Activated CD4-positive, alpha-beta T cell treated with anti-CD3 and anti-CD28 coated beads, Interleukin-2, amount 10 ng/mL, durations not matched to agents 7 days and 5 days (primary cell): Measurements from ENCODE around the gene CEACAM16. TPM values are rescaled to one million over a fixed set of nuclear protein-coding genes. Genes with fewer than 3 reads are reported as not detected.
"Not testable (repeated sequence)": the region's sequence is repeated elsewhere in the genome, so short reads cannot be mapped to it uniquely, and the experiment has no call there.

Experiments
- CTCF ChIA-PET: fragments of 350-600 bp; sonication (Branson Sonifier 250); formaldehyde crosslinking; loops from one replicate; lab custom pipeline; 2021; ENCODE audit warnings: antibody characterized with exemption; lab: Charles Lee
- POLR2A ChIA-PET: fragments of 350-600 bp; sonication (Branson Sonifier 250); formaldehyde crosslinking; loops from one replicate; lab custom pipeline; 2021; ENCODE audit warnings: antibody characterized with exemption; lab: Charles Lee
- DNase-seq: peaks from one replicate; pipeline ENCODE4 v3.0.0-alpha.2; 2020
- H3K27ac Mint-ChIP-seq: one replicate; pipeline ENCODE4 v1.8.0; 2021; ENCODE audit warnings: mild to moderate bottlenecking, moderate library complexity, mixed read lengths
- H3K27me3 Mint-ChIP-seq: one replicate; pipeline ENCODE4 v1.8.0; 2021; ENCODE audit warnings: mixed read lengths
- H3K36me3 Mint-ChIP-seq: one replicate; pipeline ENCODE4 v1.8.0; 2021; ENCODE audit warnings: low read depth, mixed read lengths
- H3K4me1 Mint-ChIP-seq: one replicate; pipeline ENCODE4 v1.8.0; 2021; ENCODE audit warnings: mixed read lengths
- H3K4me3 Mint-ChIP-seq: one replicate; pipeline ENCODE4 v1.8.0; 2021; ENCODE audit warnings: mild to moderate bottlenecking, moderate library complexity, mixed read lengths
- H3K9me3 Mint-ChIP-seq: one replicate; pipeline ENCODE4 v1.8.0; 2021; ENCODE audit warnings: mixed read lengths
- total RNA-seq, 2 experiments: library from RNA; stranded (reverse); gene quantifications; one replicate each; pipeline ENCODE4 v1.2.3, GENCODE V29; 2021

CEACAM16 gene
- total RNA-seq, 2 experiments from 2014 or later: not detected

DNA sequence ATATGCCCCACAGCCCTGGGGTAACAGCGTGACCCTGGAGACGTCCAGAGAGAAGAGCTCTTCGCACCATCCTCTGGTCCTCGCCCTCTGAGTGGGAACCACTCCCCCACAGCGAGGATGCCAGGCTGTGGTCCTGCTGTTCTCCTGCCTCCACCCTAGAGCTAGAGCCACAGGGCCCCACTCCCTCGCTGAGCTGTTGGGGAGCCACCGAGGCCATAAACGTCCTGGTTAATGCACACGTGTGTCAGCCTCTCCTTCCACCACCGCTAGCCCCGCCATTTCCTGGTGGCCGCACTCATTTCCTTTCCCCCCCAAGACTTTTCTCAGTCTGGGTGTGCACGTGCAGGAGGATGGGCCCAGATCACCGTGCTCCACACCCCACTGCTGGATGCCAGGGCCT is 11.5 kb downstream of the CEACAM16 start:
- H3K27me3 Mint-ChIP-seq: peaks cover 3% of the 10 kb centered on the region
- H3K4me1 Mint-ChIP-seq: no peaks in the 10 kb centered on the region
- H3K9me3 Mint-ChIP-seq: peaks cover 11% of the 10 kb centered on the region
- no peak overlapping the region for H3K4me3 Mint-ChIP-seq
- H3K36me3 Mint-ChIP-seq: no peaks in the 10 kb centered on the region
- no peak for DNase-seq
- POLR2A ChIA-PET: no interaction called here
- CTCF ChIA-PET: interaction anchor here (0.5 to 2.7 kb wide), 2 partner anchors 13 to 1037 kb away, joined by 3 to 13 read pairs; no protein-coding TSS in a partner anchor
- H3K27ac Mint-ChIP-seq: no peak overlapping the region

DNA sequence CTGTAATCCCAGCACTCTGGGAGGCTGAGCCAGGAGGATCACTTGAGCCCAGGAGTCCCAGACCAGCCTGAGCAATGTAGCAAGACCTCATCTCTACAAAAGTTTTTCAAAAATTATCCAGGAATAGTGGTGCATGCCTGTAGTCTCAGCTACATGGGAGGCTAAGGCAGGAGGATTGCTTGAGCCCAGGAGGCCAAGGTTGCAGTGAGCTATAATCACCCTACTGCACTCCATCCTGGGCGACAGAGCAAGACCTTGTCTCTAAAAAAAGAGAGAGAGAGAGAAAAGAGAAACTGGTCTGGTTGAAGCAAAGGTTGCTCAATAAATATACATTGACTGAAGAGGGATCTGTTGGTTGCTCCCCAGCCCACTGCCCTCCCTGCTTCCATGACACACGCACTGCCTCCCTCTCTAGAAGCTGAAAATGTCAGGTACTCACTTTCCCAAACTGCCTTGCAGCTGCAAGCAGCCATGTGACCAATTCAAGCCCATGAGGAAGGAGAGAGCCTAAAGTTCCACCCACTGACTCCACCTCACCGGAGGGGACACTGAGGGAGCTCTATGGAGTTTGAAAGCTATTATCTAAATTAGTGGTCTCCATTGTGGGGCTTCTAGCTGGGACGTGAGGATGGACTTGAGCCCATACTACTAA is 14.0 kb downstream of the CEACAM16 start:
- peaks cover 3% of the 10 kb centered on the region for H3K27me3 Mint-ChIP-seq
- DNase-seq: no peak
- POLR2A ChIA-PET: no interaction called here
- CTCF ChIA-PET: interaction anchor here (0.6 to 4.4 kb wide), 4 partner anchors 10 to 58 kb away, joined by 4 to 24 read pairs (median 6); no protein-coding TSS in a partner anchor
- no peaks in the 10 kb centered on the region for H3K36me3 Mint-ChIP-seq
- H3K4me3 Mint-ChIP-seq: no peak overlapping the region
- H3K27ac Mint-ChIP-seq: no peak overlapping the region
- peaks cover 17% of the 10 kb centered on the region for H3K9me3 Mint-ChIP-seq
- H3K4me1 Mint-ChIP-seq: no peaks in the 10 kb centered on the region

DNA sequence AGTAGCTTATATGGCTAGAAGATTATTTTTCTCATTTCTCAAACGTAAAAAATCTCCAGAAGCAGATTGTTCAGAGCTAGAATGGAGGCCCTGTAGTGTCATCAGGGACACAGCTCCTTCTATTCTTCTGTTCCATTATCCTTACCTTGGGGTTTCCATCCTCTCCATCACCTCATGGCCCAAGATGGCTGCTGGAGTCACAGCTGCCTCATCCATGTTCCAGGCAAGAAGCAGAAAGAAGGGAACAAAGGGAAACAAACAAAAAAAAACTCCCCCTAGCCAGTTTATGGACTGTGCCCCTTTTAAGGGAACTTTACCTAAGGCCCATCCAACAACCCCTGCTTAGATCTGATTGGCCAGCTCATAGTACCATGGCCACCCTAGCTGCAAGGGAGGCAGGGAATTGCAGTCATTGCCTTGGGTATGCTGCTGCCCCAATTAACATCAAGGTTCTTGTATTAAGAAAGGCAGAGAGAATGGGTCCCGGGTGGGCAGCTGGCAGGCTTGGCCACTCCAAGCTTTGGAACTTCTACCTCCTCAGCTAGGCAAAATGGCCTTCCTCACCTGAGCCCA is 15.7 kb downstream of the CEACAM16 start:
- Mint-ChIP-seq H3K27ac (no peak overlapping the region), H3K9me3 (peaks cover 17% of the 10 kb centered on the region)

DNA sequence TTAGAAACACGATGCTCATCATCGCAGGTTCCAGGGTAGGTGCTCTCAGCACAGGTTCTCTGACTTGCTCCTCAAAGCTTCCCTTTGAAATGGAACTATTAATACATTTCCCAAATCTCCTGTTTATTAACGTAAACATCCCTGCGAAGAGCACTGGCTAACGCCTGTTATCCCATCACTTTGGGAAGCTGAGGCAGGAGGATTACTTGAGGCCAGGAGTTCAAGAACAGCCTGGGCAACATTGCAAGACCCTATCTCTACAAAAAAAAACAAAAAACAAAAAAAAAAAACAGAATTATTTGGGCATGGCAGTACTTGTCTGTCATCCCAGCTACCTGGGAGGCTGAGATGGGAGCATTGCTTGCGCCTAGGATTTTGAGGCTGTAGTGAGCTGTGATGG is 18.7 kb downstream of the CEACAM16 start:
- H3K27ac Mint-ChIP-seq: no peak overlapping the region
- peaks cover 14% of the 10 kb centered on the region for H3K4me1 Mint-ChIP-seq
- ChIA-PET CTCF (interaction anchor here (0.6 to 1.4 kb wide), 6 partner anchors 53 to 798 kb away, joined by 3 to 6 read pairs (median 4); no protein-coding TSS in a partner anchor), POLR2A (no interaction called here)
- peaks cover 15% of the 10 kb centered on the region for H3K9me3 Mint-ChIP-seq
- H3K27me3 Mint-ChIP-seq: no peaks in the 10 kb centered on the region
- H3K36me3 Mint-ChIP-seq: no peaks in the 10 kb centered on the region
- no peak overlapping the region for H3K4me3 Mint-ChIP-seq
- DNase-seq: no peak

More for the DNA sequence above, 15.7 kb downstream of the CEACAM16 start:
- DNase-seq: no peak
- CTCF ChIA-PET: interaction anchor here (0.5 to 4.4 kb wide), 5 partner anchors 8 to 1168 kb away, joined by 3 to 24 read pairs (median 4); partner anchors contain the start of gene NECTIN2
- POLR2A ChIA-PET: no interaction called here
- Mint-ChIP-seq H3K4me3 (no peak overlapping the region), H3K27me3 (peaks cover 3% of the 10 kb centered on the region), H3K36me3 (no peaks in the 10 kb centered on the region), H3K4me1 (no peaks in the 10 kb centered on the region)

DNA sequence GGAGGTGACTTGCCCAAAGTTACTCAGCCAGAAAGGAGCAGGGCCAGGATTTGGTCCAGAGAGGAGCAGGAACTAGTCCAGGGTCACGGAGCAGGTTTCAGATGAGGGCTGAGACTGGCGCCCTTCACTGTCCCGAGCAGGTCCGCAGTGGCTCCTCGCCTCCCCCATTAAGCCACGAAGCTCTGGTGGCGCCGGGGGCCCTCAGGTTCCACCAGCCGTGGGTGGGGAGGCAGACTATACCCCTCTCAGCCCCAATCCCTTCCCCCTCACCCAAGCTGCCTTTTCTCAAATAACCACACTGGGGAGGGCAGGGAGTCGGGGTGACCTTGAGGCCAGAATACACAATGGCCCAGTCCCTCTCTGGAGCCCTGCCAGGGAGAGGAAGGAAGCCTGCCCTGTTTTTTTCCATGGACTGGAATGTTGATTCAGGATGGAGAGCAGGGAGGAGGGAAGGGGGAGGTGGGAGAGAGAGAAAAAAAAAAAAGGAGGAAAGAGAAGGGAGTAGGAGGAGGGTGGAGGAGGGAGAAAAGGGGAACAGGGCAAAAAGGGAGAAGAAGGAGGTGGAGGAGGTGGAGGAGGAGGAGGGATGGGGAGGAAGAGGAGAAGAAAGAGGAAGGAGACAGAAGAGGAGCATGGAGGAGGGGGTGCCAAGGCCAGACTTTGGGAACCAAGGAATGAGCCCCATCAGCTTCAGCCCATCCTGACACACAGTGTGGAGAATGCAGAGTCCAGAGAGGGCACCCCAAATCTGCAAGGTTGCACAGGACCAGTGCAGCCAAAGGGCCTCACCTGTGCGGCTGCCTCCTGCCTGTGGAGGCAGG is 19.7 kb downstream of the CEACAM16 start:
- Mint-ChIP-seq H3K4me1 (peaks cover 23% of the 10 kb centered on the region), H3K27me3 (no peaks in the 10 kb centered on the region), H3K4me3 (no peak overlapping the region), H3K36me3 (no peaks in the 10 kb centered on the region), H3K27ac (no peak overlapping the region), H3K9me3 (peaks cover 15% of the 10 kb centered on the region)
- DNase-seq: no peak
- POLR2A ChIA-PET: no interaction called here
- CTCF ChIA-PET: interaction anchor here (0.6 to 7.8 kb wide), 4 partner anchors 14 to 215 kb away, joined by 3 to 222 read pairs (median 4); no protein-coding TSS in a partner anchor

DNA sequence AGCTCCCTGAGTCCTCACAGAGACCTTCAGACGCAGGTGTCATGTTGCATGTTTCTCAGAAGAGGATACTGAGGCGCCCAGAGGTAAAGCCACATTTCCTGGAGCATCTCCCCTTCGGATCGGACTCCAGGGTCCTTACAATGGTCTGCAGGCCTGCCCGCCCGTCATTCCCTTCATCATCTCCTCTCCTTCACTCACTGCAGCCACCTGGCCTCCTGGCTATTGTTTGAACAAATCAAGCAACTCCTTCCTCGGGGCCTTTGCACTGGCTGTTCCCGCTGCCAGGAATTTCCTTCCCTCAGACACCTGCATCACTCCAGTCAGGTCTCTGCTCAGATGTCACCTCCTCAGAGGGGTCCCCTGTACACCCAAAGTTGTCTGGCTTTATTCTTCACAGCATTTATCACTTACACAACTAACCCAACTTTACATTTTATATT is 20.3 kb downstream of the CEACAM16 start:
- CTCF ChIA-PET: interaction anchor here (1.2 to 7.8 kb wide), 2 partner anchors 15 to 49 kb away, joined by 3 to 222 read pairs; no protein-coding TSS in a partner anchor
- no peak overlapping the region for H3K4me3 Mint-ChIP-seq

DNA sequence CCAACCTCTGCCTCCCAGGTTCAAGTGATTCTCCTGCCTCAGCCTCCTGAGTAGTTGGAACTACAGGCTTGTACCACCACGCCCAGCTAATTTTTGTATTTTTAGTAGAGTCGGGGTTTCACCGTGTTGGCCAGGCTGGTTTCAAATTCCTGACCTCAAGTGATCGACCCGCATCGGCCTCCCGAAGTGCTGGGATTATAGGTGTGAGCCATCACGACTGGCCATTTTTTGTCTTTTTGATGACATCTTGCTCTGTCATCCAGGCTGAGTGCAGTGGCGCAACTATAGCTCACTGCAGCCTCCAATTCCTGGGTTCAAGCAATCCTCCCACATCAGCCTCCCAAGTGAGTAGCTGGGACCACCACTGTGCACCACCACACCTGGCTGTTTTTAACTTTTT is 21.4 kb downstream of the CEACAM16 start:
- H3K27me3 Mint-ChIP-seq, H3K9me3 Mint-ChIP-seq, POLR2A ChIA-PET, H3K4me3 Mint-ChIP-seq, H3K27ac Mint-ChIP-seq, H3K36me3 Mint-ChIP-seq, DNase-seq: not testable (repeated sequence)
- CTCF ChIA-PET: interaction anchor here (7.8 kb wide), 1 partner anchor 48 kb away, joined by 222 read pairs; no protein-coding TSS in a partner anchor
- peaks cover 36% of the 10 kb centered on the region for H3K4me1 Mint-ChIP-seq

More for the DNA sequence above, 20.3 kb downstream of the CEACAM16 start:
- Mint-ChIP-seq H3K27ac (no peak overlapping the region), H3K9me3 (peaks cover 15% of the 10 kb centered on the region), H3K36me3 (no peaks in the 10 kb centered on the region), H3K4me1 (peaks cover 29% of the 10 kb centered on the region), H3K27me3 (no peaks in the 10 kb centered on the region)
- POLR2A ChIA-PET: no interaction called here
- no peak for DNase-seq

DNA sequence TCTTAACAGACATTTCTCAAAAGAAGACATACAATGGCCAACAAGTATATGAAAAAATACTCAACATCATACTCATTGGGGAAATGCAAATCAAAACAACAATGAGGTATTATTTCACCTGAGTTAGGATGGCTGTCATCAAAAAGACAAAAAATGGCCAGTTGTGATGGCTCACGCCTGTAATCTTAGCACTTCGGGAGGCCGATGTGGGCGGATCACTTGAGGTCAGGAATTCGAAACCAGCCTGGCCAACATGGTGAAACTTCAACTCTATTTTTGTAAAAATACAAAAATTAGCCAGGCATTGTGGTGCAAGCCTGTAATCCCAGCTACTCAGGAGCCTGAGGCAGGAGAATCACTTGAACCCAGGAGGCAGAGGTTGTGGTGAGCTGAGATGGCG is 22.0 kb downstream of the CEACAM16 start:
- Mint-ChIP-seq H3K27ac (no peak overlapping the region), H3K27me3 (no peaks in the 10 kb centered on the region), H3K4me3 (no peak overlapping the region), H3K4me1 (peaks cover 40% of the 10 kb centered on the region), H3K36me3 (no peaks in the 10 kb centered on the region), H3K9me3 (peaks cover 2% of the 10 kb centered on the region)
- no peak for DNase-seq
- POLR2A ChIA-PET: no interaction called here
- CTCF ChIA-PET: interaction anchor here (7.8 kb wide), 1 partner anchor 47 kb away, joined by 222 read pairs; no protein-coding TSS in a partner anchor

DNA sequence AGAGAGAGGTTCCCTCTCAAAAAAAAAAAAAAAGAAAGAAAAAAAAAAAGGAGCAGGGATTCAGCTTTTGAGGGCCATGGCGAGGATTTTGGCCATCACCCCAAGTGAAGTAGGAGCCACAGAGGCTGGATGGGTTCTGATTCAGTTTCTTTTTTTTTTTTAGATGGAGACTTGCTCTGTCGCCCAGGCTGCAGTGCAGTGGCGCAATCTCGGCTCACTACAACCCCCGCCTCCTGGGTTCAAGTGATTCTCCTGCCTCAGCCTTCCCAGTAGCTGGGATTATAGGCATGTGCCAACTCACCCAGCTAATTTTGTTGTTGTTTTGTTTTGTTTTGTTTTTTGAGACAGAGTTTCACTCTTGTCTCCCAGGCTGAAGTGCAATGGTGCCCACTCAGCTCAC is 22.4 kb downstream of the CEACAM16 start:
- H3K36me3 Mint-ChIP-seq, DNase-seq, H3K9me3 Mint-ChIP-seq, H3K27me3 Mint-ChIP-seq, H3K4me3 Mint-ChIP-seq, POLR2A ChIA-PET, H3K27ac Mint-ChIP-seq: not testable (repeated sequence)
- CTCF ChIA-PET: interaction anchor here (0.6 to 7.8 kb wide), 4 partner anchors 7 to 123 kb away, joined by 3 to 222 read pairs (median 14); no protein-coding TSS in a partner anchor
- peaks cover 40% of the 10 kb centered on the region for H3K4me1 Mint-ChIP-seq

DNA sequence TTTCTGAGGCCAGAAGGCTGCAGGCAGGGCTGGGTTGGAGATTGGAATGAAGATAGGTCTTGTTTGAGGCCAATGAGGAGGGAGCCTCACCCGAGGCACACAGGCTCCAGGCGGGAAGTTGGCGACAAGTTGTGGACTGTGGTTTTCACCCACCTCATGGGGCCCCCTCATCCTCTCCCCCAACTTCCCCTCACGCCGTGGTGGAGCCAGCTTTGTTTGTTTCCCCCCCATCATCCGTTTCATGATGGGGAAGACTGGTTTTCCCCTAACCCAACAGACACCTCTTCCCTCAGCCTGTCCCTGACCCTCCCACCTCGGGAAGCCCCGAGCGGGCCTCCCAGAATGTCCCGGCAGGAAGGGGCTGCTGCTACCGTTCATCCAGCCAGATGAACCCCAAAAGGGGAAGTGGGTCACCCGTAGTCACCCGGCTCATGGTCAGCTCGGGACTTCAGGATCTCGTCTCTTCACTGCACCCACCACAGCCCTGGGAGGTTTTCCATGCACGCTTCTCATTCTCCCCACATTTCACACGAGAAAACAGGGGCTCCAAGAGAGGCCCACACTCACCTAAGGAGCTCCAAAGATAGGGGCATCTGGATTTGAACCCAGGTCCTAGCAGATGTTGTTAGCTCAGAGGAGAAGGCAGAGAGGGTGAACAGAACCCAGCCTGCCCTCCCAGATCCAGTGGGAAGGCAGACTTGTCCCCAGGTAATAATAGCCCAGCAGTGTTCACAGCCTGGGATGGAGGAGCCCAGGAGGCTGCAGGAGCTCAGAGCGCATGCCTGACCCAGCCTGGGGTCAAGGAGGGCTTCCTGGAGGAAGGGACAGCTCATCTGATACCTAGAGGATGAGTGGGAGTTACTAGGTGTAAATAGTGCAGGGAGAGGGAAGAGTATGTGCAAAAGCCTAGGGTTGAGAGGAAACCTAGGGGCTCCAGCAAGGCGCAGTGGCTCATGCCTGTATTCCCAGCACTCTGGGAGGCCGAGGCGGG is 23.5 kb downstream of the CEACAM16 start:
- no peak overlapping the region for H3K27ac Mint-ChIP-seq
- CTCF ChIA-PET: interaction anchor here (0.6 to 7.8 kb wide), 17 partner anchors 8 to 312 kb away, joined by 3 to 222 read pairs (median 5); partner anchors contain the start of gene NECTIN2
- H3K4me1 Mint-ChIP-seq: peaks cover 40% of the 10 kb centered on the region
- H3K9me3 Mint-ChIP-seq: no peaks in the 10 kb centered on the region
- POLR2A ChIA-PET: interaction anchor here (0.8 kb wide), 1 partner anchor 48 kb away, joined by 3 read pairs; no protein-coding TSS in a partner anchor
- no peak overlapping the region for H3K4me3 Mint-ChIP-seq
- H3K36me3 Mint-ChIP-seq: no peaks in the 10 kb centered on the region
- no peak for DNase-seq
- H3K27me3 Mint-ChIP-seq: no peaks in the 10 kb centered on the region

DNA sequence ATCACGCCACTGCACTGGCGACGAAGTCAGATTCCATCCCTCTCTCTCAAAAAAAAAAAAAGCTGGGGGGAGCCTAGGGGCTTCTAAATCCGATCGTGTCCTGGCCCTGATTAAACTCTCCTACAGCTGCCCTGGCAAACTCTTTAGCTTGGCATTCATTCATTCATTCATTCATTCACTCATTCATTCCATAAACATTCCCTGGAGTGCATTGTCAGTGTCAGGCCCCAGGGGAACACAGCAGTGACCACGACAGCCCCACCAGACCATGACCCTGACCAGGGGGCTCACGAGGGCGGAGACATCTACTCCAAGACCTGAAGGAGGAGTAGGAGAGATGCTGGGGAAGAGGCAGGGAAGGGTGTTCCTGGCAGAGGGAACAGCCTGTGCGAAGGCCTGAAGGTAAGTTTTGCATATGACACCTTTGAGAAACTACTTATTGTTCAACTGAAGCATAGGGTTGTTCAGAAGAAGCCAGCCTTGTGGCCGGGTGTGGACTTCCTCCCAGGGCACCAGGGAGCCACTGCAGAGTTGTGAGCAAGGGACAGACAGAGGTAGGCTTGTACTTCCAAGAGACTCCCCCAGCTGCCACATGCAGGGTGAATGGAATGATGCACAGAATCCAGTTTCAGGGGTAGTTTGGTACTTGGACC is 24.5 kb downstream of the CEACAM16 start:
- CTCF ChIA-PET: interaction anchor here (0.6 to 7.8 kb wide), 40 partner anchors 8 to 716 kb away, joined by 3 to 222 read pairs (median 5); partner anchors contain the start of genes BCAM and NECTIN2
- POLR2A ChIA-PET: interaction anchor here (1.1 to 1.5 kb wide), 2 partner anchors 30 to 48 kb away, joined by 3 to 7 read pairs; no protein-coding TSS in a partner anchor
- Mint-ChIP-seq H3K27me3 (no peaks in the 10 kb centered on the region), H3K36me3 (no peaks in the 10 kb centered on the region), H3K27ac (no peak overlapping the region), H3K9me3 (no peaks in the 10 kb centered on the region), H3K4me3 (no peak overlapping the region), H3K4me1 (peaks cover 45% of the 10 kb centered on the region)
- DNase-seq: no peak
